SHP77 (cell line): ENCODE measurements around the gene UNC13D.
A peak's percentile ranks its signal among the peaks of the same experiment; 100 is the strongest.
"Not testable (repeated sequence)": the region's sequence is repeated elsewhere in the genome, so short reads cannot be mapped to it uniquely, and the experiment has no call there.

Experiments used
- DNase-seq, 2 experiments: peaks; one replicate each; lab custom pipeline; 2025; lab: John Stamatoyannopoulos, UW

UNC13D gene

DNA sequence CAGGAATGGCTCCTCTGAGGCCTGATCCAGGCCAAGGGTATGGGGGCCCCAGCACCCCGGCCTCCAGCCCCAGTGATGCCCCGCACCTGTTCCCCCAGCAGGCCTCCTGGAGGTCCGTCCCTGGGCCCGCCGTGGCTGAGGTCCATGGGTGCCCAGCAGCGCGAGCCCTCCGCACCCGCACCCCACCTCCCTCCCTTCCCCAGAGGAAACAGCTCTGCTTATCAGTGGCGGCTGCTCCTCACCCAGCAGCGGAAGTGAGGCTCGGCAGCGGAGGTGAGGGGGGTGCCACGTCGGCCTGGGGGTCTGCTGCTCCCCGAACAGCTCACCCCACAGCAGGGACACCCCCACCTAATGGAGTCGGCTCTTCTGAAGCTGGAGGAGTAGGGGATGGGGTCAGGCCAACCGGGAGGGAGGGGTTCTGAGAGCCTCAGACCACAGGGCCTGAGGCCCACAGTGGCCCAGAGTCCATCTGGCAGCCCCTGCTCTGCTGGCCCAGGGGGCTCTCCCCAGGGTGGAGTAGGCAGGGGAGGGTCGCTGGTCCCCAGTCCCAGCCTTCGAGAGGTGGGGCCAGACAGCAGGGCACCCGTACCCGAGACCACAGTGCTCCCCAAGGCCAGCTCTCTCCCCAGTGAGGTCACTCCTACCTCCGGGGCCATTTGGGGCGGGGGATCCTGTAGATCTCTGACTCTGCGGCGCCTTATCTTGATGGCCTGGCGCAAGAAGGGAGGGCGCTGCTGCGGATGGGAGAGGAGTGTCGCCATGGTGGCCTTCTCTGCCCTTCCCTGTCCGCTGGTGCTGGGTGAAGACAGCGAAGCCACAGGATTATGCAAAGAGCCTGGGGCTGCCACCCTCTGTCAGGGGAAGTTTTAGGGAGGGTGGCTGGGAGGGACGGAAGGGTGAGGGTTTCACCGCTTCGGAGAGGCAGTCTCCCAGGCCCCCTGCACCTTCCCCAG, at the start of gene UNC13D:
TSS of gene UNC13D (minus strand) at position 828 of the 953 bp plus-strand sequence. CDS start at position 761, 67 bp downstream.
- no peak for DNase-seq

DNA sequence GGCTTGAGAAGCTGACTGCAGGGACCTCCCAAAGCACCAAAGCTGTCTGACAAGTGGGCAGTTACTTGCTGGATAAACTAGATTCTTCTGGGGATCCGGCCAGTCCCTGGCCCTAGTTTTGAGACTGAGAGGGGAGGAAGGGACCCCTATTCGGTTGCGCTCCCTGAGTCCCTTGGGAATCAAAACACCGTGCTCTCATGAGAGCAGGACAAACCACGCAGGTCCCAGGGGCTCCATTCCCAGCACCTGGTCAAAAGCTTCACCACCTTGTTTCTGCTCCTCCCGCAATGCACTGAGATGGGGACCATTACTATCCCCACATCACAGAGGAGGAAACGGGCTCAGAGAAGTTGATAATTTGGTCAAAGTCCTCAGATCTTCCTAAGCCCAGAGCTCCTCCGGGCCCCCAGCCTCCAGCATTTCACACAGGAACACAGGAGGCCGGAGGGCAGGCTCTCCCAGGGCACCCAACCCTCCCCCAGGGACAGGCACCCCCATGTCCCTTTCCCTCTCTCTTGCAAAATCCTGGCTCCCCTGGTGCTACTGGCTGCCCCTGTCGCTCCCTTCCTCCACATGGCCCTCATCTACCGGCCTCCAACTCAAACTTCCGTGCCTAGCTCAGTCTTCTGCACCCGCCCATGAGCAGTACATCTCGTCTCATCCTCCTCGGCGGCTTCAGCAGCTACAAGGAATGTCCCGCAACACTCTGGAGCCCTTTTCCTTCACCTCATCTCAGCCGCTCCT, 49.3 kb upstream of the UNC13D start:
- DNase-seq, result no peak

DNA sequence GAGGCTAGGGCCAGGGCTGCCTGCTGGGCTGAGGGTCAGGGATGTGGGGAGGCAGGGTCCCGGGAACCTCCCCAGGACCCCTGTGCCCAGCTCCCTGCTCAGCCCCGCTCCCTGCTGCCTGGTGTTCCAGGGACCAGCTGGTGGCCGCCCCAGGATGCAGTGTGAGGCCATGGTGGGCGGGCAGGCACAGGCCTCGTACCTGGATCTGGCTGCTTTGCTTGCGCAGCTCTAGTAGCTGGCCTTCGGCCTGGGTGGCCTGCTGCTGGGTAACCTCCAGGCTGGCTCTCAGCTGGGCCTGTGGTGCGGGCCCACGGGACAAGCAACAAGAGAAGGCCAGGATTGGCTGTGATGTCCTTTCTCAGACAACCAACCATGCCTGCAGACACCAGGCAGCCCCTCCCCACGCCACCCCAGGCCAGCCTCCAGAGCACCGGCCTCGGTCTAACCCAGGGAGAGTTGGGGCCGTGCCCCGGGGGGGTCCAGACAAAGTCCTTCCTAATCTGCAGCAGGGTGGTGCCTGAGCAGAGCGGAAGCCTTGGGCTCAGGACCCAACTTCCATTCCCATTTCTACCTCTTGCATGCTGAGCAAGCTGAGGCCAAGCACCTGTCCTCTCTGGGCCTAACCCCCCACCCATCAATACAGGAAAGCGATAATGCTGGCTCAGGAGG, 48.5 kb upstream of the UNC13D start:
- no peak for DNase-seq

DNA sequence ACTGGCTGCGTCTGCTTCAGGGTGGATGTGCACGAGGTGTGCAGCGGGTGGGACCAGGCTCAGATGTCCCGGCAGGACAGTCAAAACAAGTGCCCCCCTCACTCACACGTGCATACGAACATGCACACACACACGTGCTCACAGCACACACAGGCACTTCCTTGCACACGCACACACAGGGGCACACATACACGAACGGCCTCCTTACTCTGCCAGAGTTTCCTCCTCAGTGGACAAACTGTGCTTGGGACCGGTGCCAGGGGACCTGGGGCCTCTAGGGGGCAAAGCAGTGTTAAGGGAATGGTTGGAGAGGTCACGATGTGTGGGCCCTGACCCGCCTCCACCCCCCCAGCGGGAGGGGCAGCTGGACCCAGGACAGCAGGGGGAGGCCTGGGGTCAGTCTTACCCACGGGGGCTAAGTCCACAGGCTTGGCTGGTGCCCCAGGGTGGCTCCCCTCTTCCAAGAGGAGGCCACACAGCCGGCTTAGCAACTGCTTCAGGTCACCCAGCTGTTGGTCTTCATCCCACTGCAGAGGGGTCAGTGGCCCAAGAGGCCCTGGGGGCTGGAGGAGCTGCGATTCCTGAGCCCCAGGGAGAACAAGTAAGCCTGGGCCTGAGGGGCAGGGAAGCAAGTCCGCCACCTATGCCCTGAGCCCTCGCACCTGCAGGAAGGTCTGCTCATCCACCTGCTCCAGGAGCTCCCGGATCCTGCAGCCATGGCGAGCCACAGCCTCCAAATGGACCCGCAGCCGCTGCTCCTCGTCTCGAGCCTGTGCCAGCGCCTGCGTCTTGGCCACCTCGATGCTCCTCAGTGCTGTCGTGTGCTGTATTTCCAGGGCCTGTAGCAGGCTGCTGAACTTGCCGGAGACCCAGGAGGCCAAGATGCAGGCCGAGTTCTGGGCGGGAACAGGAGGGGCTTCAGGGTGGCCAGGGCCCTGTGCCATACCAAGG, 47.7 kb upstream of the UNC13D start:
- DNase-seq, result no peak

DNA sequence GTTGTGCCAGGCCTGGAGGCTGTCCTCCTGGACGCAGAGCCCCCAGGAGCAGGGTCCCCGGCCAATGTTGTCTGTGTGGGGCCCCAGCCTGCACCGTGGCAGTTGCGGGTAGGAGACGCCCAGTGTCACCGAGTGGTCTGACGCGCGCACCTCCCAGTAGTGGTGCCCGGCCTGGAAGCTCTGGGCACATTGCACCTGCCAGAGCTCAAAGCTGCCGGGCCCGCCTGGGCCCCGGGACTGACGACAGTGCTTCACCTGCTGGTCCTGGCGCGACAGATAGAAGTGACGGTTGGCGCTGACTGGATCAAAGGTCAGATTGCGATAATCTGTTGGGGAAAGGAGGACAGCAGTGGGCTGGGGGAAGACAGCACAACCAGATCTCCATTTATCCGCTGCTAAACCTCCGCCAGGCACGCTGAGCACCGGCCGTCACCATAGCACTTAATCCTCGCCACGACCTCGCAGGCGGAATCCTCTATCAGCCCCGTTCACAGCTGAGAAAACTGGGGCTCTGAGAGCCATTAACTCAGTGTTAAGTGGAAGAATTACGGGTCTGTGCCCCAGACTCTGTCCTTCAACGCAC, 46.9 kb upstream of the UNC13D start:
- DNase-seq, result no peak

DNA sequence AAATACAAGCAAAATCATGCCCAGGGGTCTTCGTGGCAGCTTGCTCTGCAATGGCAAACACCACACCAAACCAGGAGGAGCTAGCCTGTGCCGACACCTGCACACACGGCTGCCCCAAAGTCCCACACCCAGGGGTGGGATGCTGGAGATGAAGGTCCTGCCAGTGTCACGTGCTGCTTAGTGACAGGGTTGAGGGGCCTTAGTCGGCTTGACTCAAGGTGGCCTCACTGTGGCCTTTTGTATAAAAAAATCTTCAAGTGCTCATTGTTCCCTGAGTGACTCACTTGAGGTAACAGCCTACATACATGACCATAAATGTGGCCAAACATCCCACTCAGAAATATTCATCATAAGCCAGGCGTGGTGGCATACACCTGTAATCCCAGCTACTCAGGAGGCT, 45.2 kb upstream of the UNC13D start:
- no peak for DNase-seq

DNA sequence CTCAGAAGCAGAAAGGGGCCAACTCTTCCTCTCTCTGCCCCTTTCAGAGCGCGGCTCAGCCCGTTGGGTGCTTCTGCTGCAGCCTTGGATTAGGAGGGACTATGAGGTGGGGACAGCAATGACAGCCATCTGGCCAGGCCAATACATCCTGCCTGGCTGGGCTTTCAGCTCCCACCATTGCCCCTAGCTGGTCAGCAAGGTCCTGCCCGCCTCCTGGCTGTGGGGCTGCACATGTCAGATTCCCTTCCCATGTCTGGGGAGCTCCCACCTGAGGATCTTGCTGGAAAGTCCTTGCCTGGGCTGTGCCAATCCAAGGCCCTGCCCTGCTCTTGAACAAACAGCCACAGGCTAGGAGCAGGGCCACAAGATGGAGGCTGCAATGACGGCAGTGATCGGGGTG, 44.3 kb upstream of the UNC13D start:
- DNase-seq, result no peak

DNA sequence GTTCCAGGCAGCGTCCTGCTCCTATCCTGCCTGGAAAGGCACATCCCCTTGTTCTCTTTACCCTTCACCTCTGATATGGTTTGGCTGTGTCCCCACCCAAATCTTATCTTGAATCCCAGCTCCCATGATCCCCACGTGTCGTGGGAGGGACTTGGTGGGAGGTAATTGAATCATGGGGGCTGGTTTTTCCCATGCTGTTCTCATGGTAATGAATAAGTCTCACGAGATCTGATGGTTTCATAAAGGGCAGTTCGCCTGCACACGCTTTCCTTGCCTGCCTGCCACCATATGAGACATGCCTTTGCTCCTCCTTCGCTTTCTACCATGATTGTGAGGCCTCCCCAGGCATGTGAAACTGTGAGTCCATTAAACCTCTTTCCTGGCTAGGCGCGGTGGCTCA, 41.7 kb upstream of the UNC13D start:
- not testable (repeated sequence) for DNase-seq

DNA sequence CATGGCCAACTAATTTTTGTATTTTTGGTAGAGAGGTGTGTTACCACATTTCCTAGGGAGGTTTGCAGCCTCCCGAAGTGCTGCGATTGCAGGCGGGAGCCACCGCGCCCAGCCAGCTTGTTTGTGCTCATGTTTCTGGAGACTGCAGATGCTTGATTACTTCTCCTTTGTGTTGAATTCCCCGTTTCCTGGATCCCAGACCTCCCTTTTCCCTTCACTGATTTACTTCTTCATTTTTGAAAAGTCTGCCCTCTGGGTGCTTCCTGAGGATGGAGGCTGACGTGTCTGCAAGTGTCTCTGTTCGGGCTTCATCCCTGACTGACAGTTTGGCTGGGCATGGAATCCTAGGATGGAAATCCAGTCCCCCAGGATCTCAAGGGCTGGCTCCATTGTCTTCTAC, 41.2 kb upstream of the UNC13D start:
- no peak for DNase-seq

DNA sequence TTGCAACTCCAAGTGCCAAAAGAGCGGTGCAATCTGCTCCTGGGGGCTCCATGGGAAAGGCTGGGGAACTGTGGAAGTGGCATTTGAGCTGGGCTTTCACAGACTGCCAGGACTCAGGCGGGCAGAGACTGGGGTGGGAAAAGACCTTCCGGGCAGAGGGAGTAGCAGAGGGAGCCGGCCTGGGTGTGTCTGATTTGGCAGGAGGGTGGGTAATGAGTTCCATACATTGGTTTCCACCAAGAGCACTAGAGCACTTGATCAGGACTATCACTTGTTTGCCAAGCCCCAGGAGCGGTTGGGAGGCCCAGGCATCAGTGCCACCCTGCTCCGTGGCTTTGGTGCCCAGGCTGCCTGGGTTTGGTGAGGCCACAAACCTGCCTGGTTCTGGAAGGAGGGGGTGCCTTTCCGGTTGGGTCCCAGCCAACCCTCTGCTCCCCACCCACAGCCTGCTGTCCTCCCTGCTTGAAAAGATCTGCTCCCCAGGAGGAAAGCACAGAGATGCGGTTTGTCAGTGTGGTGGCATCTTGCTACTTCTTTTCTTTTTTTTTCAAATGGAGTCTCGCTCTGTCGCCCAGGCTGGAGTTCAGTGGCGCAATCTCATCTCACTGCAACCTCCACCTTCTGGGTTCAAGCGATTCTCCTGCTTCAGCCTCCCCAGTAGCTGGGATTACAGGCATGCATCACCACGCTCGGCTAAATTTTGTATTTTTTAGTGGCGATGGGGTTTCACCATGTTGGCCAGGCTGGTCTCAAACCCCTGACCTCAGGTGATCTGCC, 37.7 kb upstream of the UNC13D start:
- no peak for DNase-seq

DNA sequence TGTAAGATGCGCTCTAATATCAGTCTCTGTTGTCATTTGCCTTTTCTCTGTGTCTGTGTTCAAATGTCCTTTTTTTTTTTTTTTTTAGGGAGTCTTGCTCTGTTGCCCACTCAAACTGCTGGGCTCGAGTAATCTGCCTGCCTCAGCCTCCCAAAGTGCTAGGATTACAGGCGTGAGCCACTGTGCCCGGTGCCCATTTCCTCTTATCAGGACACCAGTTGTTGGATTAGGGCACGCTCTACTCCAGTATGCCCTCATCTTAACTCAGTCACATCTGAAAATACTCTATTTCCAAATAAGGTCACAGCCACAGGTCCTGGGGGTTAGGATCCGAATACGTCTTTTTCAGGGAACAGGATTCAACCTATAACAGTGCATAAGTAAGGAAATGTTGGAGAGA, 36.1 kb upstream of the UNC13D start:
- no peak for DNase-seq

DNA sequence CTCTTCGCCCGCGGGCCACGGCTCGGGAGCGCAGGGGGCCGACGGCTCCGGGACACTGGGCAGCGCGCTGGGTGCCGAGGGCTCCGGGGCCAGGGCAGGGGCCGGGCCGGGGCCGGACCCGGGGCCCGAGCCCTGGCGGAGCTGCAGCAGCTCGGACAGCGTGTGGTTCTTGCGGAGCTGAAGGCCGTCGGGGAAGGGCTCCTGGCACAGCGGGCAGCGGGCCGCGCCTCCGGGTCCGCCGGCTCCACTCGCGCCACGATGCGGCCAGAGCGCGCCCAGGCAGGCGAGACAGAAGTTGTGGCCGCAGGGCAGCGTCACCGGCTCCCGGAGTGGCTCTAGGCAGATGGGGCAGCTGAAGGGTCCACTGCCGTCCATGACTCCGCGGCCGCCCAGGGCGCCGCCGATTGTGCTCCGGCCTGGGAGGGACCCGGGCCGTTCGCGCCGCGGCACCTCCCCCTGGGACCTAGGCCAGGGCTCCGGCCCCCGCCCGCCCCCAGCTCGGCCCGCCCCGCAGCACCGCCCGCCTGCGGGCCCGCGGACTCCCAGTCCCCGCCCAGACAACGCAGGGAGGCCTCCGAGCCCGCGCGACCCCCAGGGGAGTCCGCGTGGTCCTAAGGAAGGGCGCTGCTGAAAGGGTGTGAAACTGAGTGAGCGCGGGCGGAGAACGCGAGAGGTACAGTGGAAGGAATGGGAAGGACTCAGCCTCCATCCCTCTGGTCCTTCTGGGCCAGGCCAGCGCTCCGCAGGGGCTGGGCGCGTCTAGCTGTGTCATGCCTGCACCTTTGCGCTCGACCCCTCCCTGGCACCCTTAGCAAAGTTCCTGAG, 34.2 kb upstream of the UNC13D start, which contains the start of gene TRIM47:
TSS of gene TRIM47 (minus strand) at position 408 of the 825 bp plus-strand sequence. CDS start at position 375, 33 bp downstream.
- peak; percentile 51 to 69 for DNase-seq

DNA sequence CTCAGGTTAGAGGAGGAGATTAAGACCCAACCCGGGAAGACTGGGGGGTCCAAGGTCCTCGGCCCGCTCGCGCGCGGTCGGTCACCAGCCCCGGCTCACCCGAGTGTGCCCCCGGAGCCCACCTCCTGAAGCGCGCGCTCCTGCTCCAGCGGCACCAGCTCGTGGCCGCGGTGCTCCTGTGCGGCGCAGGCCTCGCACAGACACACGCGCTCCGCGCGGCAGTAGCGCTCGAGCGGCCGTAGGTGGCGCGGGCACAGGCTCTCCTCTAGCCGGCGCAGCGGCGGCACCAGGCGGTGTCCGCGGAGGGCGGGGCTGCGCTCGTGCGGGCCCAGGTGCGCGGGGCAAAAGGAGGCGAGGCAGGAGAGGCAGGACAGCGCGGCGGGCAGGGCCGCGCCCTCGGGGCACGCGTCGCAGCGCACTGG, 33.6 kb upstream of the UNC13D start:
- DNase-seq, result peak; percentile 58 to 86

DNA sequence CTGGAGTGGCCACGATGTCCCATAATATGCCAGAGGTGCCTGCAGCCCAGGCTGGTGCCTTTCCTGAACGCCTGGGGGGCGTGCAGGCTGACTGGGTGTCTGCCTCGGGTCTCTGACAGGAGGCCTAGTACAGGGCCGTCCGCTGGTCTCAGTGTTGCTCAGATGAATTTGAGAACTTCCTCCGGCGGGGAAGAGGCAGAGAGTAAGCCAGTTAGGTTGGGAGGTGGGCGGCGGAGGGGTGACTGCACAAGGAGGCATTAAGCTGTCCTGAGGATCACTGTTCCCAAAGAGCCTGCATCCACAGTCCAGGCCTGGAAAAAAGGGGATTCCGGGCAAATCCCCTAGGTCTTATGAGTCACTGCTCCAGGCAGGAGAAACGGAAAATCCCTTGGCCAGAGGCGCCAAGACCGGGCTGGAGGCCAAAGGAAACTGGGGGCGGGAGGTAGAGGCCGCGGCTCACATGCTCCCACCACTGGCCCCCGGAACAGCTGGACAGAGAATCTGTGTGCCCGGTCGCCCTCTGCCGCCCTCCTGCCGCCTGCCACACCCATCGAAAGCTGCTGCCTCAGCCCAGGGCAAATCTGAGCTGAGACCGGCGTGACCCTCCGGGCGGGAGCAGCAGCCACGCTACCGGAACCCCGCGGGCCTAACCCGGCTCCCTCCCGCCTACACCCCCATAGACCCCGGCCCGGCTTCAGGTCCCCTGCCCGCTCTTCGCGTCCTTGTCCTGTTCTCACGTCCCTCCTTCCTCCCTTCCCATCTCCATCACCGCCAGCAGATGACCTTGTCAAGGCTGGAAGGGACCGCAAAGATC, 32.9 kb upstream of the UNC13D start:
- peak; percentile 51 to 72 for DNase-seq

DNA sequence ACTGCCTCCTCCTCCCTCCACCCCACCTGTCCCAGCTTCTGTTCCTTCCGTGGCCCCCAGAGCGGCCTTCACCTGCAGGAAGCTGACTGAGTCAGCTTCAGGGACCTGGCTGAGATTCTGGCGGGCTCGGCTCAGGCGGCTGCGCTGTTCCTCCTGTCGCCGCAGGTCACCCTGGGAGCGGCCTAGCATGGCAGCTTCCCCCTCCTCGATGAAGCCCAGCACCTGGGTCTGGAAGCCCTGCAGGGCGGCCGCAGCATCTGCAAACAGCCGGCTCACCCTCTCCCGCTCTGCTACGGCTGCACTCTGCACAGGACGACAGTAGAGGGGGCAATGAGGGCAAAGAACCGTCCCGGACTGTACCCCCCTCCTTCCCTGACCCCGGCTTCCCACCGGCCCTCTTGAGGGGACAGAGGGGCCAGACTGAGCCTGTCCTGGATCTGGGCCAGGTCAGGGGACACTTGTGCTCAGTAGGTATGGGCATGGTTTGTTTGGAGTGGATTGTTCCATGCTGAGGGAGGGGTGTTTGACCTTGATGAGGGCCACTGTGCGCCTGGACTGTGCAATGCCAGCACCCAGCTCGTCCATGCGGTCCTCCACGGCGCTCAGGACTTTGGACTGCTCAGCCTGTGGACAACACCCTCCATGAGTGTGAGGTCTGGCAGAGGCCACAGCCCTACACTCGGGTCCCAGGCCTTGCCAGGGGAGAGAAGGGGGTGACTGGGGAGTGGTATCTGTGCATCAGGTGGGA, 32.2 kb upstream of the UNC13D start:
- peak; percentile 86 to 91 for DNase-seq

DNA sequence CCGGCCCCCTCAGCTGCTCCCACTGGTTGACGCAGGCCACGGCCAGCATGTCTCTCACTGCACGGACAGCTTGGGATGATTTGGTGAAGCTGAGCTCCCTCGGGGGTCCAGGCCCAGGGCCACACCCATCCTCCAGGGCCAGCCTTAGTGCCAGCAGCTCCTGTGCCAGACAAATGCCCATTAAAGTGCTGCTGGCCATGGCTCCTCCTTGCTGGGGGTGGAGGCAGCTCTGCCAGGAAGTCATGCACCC, 31.7 kb upstream of the UNC13D start:
- DNase-seq, result no peak

DNA sequence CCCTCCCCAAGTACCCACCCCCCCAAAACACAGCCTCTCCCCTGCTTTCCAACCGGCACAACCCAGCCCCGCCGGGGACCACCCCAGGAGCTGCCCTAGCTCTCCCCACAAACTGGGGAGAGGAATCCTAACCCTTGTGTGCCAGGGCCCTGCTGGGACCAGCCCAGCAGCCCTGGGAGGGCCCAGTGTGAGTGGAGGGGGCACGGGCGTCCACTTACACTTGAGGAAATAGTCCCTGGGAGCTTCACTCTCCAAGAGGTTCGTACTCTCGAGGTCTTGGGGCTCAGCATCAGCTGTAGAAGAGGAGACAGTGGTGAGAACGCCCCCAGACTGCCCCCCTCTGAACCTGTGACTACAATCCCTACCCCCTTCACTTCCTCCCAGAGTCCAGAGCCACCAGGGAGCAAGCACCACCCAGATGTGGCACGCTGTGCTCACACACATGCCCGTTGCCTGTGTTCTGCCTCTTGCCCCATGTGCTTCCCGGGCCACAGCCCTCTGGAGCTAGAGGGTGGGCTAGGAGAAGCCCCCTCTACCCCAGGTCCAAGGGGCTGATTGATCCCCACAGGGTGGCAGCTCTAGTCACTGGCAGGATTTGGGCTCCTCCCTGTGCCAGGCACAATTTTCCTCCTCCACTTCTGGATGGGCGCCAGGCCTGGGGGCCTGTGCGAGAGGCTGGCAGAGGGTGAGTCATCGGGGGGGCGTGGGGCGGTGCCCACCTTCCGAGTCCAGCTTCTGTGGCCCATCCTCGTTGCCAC, 31.2 kb upstream of the UNC13D start:
- peak in 1 of 2 experiments; percentile 59 for DNase-seq
